Heart right ventricle (tissue), 16 donors: ENCODE results near the gene HOXA5. TPM values are rescaled to one million over a fixed set of nuclear protein-coding genes. Genes with fewer than 3 reads are reported as not detected.

Experiments used
- ATAC-seq, 8 donors: fragments of 200-7000 bp; cut with Tn5 transposase; one replicate each; pipeline ENCODE4 v1.9.1; 2020; ENCODE audit warnings: mild to moderate bottlenecking in 8 of 8, moderate library complexity in 8 of 8, moderate number of reproducible peaks in 1 of 8
- DNase-seq, 2 donors: peaks; one replicate each; pipeline ENCODE4 v3.0.0-alpha.2; 2020
- H3K27ac ChIP-seq, 10 donors: fragments of 200-600 bp; sonication (generic) in 2 of 10; one replicate each; pipeline versions ENCODE4 v1.5.0 to v1.8.0; 2020 to 2022; ENCODE audit warnings: mild to moderate bottlenecking in 3 of 10
- H3K27me3 ChIP-seq, 7 donors: fragments of 200-600 bp; one replicate each; pipeline ENCODE4 v1.8.0; 2021 to 2022; ENCODE audit warnings: mild to moderate bottlenecking in 2 of 7
- H3K36me3 ChIP-seq, 9 donors: fragments of 200-600 bp; sonication (generic) in 1 of 9; one replicate each; pipeline versions ENCODE4 v1.5.0 to v1.8.0; 2020 to 2022; ENCODE audit warnings: mild to moderate bottlenecking in 2 of 9
- H3K4me1 ChIP-seq, 9 donors: fragments of 200-600 bp; sonication (generic) in 1 of 9; one replicate each; pipeline versions ENCODE4 v1.5.0 to v1.8.0; 2020 to 2022; ENCODE audit warnings: mild to moderate bottlenecking in 4 of 9
- H3K4me3 ChIP-seq, 10 donors: fragments of 200-600 bp; sonication (generic) in 2 of 10; one replicate each; pipeline versions ENCODE4 v1.5.0 to v1.8.0; 2020 to 2022; ENCODE audit warnings: mild to moderate bottlenecking in 7 of 10, moderate library complexity in 2 of 10
- H3K9me3 ChIP-seq, 11 donors: fragments of 200-600 bp in 10 of 11; sonication (generic) in 2 of 11; one replicate each; pipeline versions ENCODE4 v1.5.0 to v1.8.0; 2013 to 2022; ENCODE audit warnings: mild to moderate bottlenecking in 2 of 11, control low read depth in 1 of 11, moderate library complexity in 1 of 11
- WGBS, 2 donors: extraction: QIAGEN DNeasy Blood & Tissue Kit; methylation state at CpG; one replicate each; pipeline ENCODE4 v1.1.7; 2013; ENCODE audit warnings: inconsistent platforms in 1 of 2; 5-methylcytosine and 5-hydroxymethylcytosine counted together
- intact Hi-C, 10 donors: fragments of 100-400 bp; cut with DNase I; formaldehyde crosslinking; loops; one replicate each; pipeline versions ENCODE4 v1.11.1 to v1.14.2; 2022
- polyA plus RNA-seq, 2 donors: library from polyadenylated mRNA; stranded (reverse); fragments of 200-250 nt; gene quantifications; one replicate each; pipeline ENCODE4 v1.2.3, GENCODE V29; 2013
- total RNA-seq, 10 donors: library from RNA; stranded (reverse); fragmentation: NEBNext Ultra II Directional in 3 of 10; extraction: Animal tissue kit (Norgen Biotek cat#: 25700) in 3 of 10; gene quantifications; one replicate each; pipeline versions ENCODE4 v1.2.1 to v1.2.4, GENCODE V29; 2021 to 2023
- TF ChIP-seq, protein P1 (sequence below), 9 donors: fragments of 200-600 bp; sonication (generic) in 2 of 9; IDR thresholded peaks; one replicate each; pipeline versions ENCODE4 v1.5.0 to v1.8.0; 2021 to 2022; ENCODE audit warnings: antibody characterized with exemption in 9 of 9, mild to moderate bottlenecking in 5 of 9, moderate library complexity in 1 of 9
- donor health status: Arrhythmogenic right ventricular cardiomyopathy.
- donor health status: ischemic (EF 13 %, LVEDD 7.1; RV severe dilation, severe dysfunction).
- donor health status: healthy with polysubstance abuse.
- donor health status: DM: no; HTN: yes; CAD: no.
- donor health status: DM: no; HTN: no; CAD: no.
- donor health status: ischemic (EF 25% LVEDD 6.9; RV normal size, moderate dysfunction).
- donor health status: ischemic (EF 25% LVEDD 5.7; RV mildly dilated, moderate dysfunction).
- donor health status: healthy.
- donor health status: DM: yes; HTN: yes; CAD: no.
- donor health status: Ischemic cardiomyopathy.
- donor health status: ischemic (EF 35%, LVEDD 5.7; RV mildly dilated, moderate dysfunction).
- donor health status: nonischemic (EF 11% LVEDD 7.7; RV severe dilation, severe dysfunction).
- donor health status: DM: yes; HTN: yes; CAD: no.
- donor health status: PGD.
- donor health status: ischemic (EF 29% LVEDD 5.4; RV normal size, mild dysfunction).
- donor health status: nonischemic (EF 23%, LVEDD 6.1; RV moderate dilation, normal function).

HOXA5 gene
- total and polyA plus RNA-seq, 12 donors: 0.09 to 0.95 (median 0.24) TPM; not detected in 8

DNA sequence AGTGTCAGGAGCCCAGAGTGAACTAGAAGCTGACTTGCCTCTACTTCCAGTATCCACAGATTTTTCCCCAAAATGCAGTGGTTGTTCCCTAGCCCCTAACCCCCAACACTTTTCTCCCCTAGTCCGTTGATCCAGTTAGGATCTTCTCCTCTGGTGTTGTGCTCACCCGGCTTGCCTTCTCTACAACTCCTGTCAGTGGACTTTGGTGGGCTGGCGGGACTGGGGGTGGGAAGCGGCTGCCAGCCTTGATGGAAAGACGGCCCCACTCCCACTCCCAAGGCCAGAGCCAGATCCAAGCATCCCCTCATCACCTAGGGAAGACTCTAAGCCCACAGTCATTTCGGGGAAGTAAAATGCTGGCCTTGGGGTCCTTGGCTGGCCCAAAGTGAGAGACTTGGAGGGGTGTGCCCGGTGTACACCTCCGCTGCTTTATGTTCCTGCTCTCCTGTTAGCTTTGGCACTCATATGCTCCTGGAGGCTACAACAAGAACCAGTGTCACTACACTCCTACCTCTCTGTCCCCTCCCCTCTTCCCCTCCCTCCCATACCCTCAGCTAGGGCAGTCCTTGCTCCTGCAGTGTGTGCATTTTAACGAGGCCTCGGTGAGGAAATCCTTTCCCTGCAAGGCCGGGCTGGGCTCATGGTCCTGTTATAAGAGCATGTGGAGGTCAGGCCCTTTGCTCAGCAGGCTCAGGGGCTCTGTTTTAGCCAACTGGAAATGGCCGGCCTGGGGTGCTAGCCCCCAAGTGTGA lies 31.6 kb upstream of the HOXA5 start:
- Histone ChIP-seq H3K9me3 (no peaks in the 10 kb centered on the region), H3K36me3 (peaks cover 0 to 3% (median 0%) of the 10 kb centered on the region in 9 donors), H3K4me3 (no peak overlapping the region), H3K4me1 (peaks cover 8 to 47% (median 31%) of the 10 kb centered on the region in 9 donors), H3K27me3 (peaks cover 78 to 100% (median 100%) of the 10 kb centered on the region in 7 donors), H3K27ac (no peak overlapping the region)
- TF ChIP-seq, protein P1, sequence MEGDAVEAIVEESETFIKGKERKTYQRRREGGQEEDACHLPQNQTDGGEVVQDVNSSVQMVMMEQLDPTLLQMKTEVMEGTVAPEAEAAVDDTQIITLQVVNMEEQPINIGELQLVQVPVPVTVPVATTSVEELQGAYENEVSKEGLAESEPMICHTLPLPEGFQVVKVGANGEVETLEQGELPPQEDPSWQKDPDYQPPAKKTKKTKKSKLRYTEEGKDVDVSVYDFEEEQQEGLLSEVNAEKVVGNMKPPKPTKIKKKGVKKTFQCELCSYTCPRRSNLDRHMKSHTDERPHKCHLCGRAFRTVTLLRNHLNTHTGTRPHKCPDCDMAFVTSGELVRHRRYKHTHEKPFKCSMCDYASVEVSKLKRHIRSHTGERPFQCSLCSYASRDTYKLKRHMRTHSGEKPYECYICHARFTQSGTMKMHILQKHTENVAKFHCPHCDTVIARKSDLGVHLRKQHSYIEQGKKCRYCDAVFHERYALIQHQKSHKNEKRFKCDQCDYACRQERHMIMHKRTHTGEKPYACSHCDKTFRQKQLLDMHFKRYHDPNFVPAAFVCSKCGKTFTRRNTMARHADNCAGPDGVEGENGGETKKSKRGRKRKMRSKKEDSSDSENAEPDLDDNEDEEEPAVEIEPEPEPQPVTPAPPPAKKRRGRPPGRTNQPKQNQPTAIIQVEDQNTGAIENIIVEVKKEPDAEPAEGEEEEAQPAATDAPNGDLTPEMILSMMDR (IDR thresholded peaks at IDR 0.05): no peak
- DNase-seq: no peak
- intact Hi-C loops: no loop called here
- no peak for ATAC-seq
- 43 to 44% methylated on average over 12 of the region's 12 CpGs for WGBS, 2 donors

DNA sequence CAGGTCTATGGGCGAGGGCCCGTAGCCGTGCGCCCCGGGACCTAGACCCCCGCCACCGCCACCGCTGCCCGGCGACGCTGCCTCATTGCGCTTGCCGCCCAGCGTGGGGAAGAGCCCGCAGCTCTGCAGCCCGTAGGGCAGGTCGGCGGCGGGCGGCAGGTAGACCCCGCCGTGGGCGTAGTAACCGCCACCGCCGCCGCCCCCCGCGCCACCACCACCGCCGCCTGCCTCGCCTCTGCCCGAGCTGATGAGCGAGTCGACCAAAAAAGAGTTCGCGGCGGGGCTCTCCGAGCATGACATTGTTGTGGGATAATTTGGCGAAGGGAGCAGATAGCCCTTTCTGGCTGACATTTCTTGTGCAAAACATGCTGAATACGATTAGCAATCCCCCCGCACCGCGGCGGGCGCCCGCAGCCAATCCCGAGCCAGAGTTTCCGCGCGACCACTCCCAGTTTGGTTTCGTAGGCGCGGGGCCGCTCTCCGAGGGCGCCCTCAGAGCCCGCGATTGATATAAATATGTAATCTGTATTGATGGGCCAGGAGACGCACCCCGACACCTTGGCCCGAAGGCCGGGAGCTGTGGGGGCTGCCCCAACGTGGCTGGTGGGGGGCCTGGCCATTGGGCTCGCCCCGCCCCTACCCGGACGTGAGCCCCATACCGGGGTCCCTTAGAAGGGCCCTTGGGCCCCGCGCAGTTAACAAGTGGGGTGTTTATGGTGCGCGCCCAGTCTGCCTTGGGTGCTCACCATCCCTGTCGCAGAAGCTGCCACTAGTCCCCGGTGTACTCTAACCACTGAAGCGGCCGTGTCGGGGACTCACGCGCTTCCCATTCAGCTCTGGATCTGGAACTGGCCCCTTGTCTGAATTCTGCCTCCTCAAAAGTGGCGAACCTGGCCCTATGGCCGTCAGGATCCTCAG lies 30.7 kb upstream of the HOXA5 start, which contains the start of gene HOXA10:
Gene HOXA10, minus strand, starts transcription at position 365 of the 918 bp plus-strand sequence. Its CDS starts 14 bp downstream, at position 351.
- Histone ChIP-seq H3K4me1 (peaks cover 8 to 47% (median 30%) of the 10 kb centered on the region in 9 donors), H3K4me3 (peak within 1 kb of the TSS; percentile 20 to 53 (median 40)), H3K27me3 (peaks cover 78 to 100% (median 100%) of the 10 kb centered on the region in 7 donors), H3K9me3 (no peaks in the 10 kb centered on the region), H3K27ac (peak within 1 kb of the TSS in 1 of 10 donors; percentile 20), H3K36me3 (peaks cover 0 to 3% (median 0%) of the 10 kb centered on the region in 9 donors)
- intact Hi-C loops: no loop called here
- peak in 2 of 8 donors; percentile 5 to 15 for ATAC-seq
- DNase-seq: no peak
- TF ChIP-seq, protein P1 (IDR thresholded peaks at IDR 0.05): no peak
- 4 to 7% methylated on average over 79 to 82 of the region's 82 CpGs for WGBS, 2 donors

DNA sequence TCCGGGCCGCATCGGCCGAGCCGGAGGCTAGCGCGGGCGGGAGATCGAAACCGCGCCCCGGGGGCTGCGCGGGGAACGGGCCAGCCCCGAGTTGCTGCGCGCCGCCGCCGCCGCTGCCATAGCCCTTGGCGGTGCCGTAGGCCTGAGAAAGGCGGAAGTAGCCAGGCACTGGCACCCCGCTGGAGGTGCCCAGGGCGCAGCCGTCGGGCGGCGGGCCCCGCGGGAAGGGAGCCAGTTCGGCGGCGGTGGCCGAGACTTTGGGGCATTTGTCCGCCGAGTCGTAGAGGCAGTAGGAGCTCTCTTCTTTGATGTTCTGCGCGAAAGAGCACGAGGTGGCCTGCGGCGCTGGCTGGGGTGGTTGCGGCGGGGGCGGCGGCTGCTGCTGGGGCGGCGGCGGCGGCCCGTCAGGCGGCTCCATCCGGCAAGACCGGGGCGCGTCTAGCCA lies 30.1 kb upstream of the HOXA5 start:
- WGBS, 2 donors: 1% methylated on average over 56 to 59 of the region's 59 CpGs
- TF ChIP-seq, protein P1 (IDR thresholded peaks at IDR 0.05): no peak
- Histone ChIP-seq H3K27me3 (peaks cover 79 to 100% (median 100%) of the 10 kb centered on the region in 7 donors), H3K36me3 (peaks cover 0 to 3% (median 0%) of the 10 kb centered on the region in 9 donors), H3K4me1 (peaks cover 8 to 51% (median 30%) of the 10 kb centered on the region in 9 donors), H3K9me3 (no peaks in the 10 kb centered on the region), H3K27ac (peak overlapping the region in 1 of 10 donors; percentile 20), H3K4me3 (peak overlapping the region; percentile 20 to 53 (median 40))
- intact Hi-C loops: no loop called here
- no peak for DNase-seq
- peak in 3 of 8 donors; percentile 37 to 49 (median 47) for ATAC-seq
